Fibroblast of mammary gland (primary cell): ENCODE measurements around the gene TMEM209.

Source experiments
- DNase-seq: peaks from one replicate; pipeline ENCODE4 v3.0.0-alpha.2; 2010; ENCODE audit warnings: low read depth
- H3K4me3 ChIP-seq: 2 replicates; pipeline ENCODE4 v1.5.1; 2011; ENCODE audit warnings: low read depth, mild to moderate bottlenecking, low read length, moderate library complexity; ENCODE audit not compliant: control insufficient read depth
- TF ChIP-seq, protein P1 (sequence below): conservative IDR thresholded peaks from 2 replicates; pipeline ENCODE4 v1.5.1; 2011; ENCODE audit warnings: low read depth, low read length, inconsistent platforms; ENCODE audit not compliant: control insufficient read depth, insufficient read depth

The TMEM209 gene

GRCh38 chr7:130182990-130183389 lies 22.2 kb downstream of the TMEM209 start:
- H3K4me3 ChIP-seq = no peak overlapping the region
- TF ChIP-seq, protein P1, sequence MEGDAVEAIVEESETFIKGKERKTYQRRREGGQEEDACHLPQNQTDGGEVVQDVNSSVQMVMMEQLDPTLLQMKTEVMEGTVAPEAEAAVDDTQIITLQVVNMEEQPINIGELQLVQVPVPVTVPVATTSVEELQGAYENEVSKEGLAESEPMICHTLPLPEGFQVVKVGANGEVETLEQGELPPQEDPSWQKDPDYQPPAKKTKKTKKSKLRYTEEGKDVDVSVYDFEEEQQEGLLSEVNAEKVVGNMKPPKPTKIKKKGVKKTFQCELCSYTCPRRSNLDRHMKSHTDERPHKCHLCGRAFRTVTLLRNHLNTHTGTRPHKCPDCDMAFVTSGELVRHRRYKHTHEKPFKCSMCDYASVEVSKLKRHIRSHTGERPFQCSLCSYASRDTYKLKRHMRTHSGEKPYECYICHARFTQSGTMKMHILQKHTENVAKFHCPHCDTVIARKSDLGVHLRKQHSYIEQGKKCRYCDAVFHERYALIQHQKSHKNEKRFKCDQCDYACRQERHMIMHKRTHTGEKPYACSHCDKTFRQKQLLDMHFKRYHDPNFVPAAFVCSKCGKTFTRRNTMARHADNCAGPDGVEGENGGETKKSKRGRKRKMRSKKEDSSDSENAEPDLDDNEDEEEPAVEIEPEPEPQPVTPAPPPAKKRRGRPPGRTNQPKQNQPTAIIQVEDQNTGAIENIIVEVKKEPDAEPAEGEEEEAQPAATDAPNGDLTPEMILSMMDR = no peak
- DNase-seq = no peak

GRCh38 chr7:130181263-130181605 lies 24.0 kb downstream of the TMEM209 start:
- DNase-seq = no peak
- TF ChIP-seq, protein P1 = no peak
- H3K4me3 ChIP-seq = no peak overlapping the region

GRCh38 chr7:130180571-130181262 lies 24.5 kb downstream of the TMEM209 start:
- H3K4me3 ChIP-seq = no peak overlapping the region
- peak; percentile 74 for DNase-seq
- TF ChIP-seq, protein P1 = no peak

GRCh38 chr7:130179631-130180030 lies 25.6 kb downstream of the TMEM209 start:
- TF ChIP-seq, protein P1 = no peak

GRCh38 chr7:130178251-130178650 lies 27.0 kb downstream of the TMEM209 start:
- no peak overlapping the region for H3K4me3 ChIP-seq
- TF ChIP-seq, protein P1 = no peak
- no peak for DNase-seq

More at GRCh38 chr7:130179631-130180030, 25.6 kb downstream of the TMEM209 start:
- no peak overlapping the region for H3K4me3 ChIP-seq
- DNase-seq = no peak

DNA sequence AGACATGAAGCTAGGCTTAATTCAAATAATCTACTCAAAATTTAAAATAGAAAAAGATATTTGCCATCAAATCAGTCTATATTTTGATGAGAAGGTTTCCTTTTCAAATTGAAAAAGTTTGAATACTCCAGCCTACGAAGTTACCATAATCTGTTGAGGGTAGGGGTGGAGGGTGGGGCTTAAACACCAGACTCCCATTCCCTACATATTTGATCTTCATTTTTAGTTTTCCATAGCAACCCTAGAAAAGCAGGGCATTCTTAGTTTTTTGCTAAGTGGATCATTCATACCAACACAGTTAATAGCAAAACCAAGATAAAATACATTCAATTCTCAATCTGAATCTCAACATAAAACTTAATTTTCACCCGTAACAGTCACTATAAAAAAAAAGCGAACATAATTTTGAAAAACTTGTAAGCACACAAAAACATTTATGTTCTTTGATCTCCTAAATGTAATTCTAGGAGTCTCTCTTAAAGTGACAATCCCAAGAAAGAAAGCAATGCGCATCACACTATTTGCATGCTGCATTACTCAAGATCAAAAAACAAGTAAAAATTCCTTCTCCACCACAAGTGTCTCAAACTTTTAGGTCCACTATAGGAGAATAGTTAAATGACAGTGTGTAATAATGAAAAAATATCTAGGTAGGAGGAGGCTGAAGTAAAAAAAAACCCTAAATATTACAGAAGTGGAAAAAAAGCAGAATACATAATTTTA lies 30.8 kb downstream of the TMEM209 start:
- DNase-seq = no peak
- TF ChIP-seq, protein P1 = no peak
- H3K4me3 ChIP-seq = no peak overlapping the region

DNA sequence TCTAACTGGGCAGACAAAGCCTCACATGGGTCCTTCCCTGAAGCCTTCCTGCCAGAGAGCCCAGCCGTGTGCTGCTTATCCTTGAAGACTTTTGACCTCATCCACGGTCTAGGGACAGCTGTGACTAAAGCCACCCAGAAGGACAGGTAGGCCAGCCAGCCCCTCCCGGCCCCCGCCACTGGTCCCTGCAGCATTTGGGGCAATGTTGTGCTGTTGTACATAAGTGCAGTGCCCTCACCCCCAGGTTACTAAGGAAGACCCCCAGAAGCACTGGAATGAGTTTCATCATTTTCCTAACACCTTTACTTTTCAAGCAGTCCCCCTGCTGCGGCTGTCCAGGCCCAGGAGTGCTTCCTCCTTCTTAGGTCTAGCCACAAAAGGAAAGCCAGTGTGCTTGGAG lies 43.0 kb downstream of the TMEM209 start:
- H3K4me3 ChIP-seq = no peak overlapping the region
- no peak for DNase-seq
- TF ChIP-seq, protein P1 = no peak
